NCI-H774 (cell line): Measurements from ENCODE around the gene VOPP1.
A peak's percentile ranks its signal among the peaks of the same experiment; 100 is the strongest.

Experiments used
- DNase-seq: peaks from one replicate; lab custom pipeline; 2025; lab: John Stamatoyannopoulos, UW

Gene VOPP1

GRCh38 chr7:55532150-55532917 is 40.0 kb downstream of the VOPP1 start:
- no peak for DNase-seq

- DNase-seq: no peak
These were observed 40.8 kb downstream of the VOPP1 start for GRCh38 chr7:55531536-55531935.

DNA sequence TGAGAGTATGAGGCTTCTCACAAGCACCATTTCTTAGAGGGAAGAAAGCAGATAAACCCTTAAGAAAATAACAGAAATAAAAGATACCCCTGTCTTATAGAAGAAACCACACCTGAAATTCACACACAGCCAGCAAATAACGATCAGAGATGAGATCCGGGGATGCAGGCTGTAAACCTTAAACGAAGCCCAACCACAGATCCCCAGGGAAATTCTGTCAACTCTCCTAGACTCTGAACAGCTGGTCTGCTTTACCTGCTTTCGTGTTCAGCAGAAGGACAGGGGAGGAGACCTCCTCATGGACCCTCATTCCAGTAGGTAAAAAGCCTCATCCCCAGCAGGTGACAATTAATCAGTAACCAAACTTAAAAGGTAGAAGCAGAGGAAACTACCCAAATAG is 45.0 kb downstream of the VOPP1 start:
- no peak for DNase-seq

GRCh38 chr7:55526770-55527169 is 45.5 kb downstream of the VOPP1 start:
- DNase-seq: peak; percentile 45

GRCh38 chr7:55526329-55526728 is 46.0 kb downstream of the VOPP1 start:
- no peak for DNase-seq

DNA sequence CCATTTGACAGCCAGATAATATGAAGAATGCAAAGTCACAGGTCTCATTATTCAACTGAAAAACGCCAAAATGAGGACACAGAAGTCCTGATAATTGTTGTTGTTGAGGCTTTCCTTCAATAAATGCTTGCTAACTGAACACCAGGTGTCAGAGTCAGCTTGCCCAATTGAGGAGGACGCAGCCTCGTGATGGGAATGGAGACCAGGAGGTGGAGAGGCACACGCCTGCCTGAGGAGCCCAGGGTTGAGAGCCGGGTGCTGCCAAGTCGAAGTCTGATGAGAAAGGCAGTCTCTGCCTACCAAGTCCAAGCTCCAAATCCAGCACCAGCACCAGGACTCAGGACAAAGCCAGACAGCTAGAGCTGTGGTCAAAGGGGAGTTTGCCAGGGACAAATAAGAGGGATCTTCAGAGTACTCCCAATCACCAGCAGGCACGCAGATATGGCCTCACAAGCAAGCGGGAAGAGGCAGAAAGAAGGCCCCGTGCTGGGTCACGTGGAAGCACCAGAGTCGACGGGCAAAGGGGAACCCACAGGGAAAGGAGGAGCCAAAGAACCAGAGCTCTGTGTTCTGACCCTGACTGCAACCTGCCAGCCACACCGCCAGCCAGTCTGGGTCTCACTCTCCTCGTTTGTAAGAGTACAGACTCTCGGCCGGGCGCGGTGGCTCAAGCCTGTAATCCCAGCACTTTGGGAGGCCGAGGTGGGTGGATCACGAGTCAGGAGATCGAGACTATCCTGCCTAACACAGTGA is 47.6 kb downstream of the VOPP1 start:
- DNase-seq: no peak

DNA sequence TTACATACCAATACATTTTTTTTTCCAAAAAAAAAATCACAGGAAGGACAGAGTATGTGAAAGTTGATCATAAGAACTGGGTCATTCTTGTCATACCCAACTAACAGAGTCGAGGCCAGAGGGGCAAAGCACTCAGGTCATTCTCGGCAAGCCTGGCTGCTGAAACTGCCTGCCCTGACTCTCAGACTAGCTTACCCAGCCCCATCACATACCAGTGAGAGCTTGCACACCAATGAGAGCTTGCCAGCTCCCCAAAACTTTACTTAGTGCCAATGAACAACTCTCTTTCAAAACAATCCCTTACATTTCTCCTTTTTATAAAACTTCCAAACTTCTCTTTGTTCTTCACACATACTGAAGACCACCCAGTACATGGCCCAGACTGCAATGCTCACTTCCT is 48.9 kb downstream of the VOPP1 start:
- DNase-seq: no peak

GRCh38 chr7:55521917-55522902 is 50.1 kb downstream of the VOPP1 start:
- DNase-seq: no peak

DNA sequence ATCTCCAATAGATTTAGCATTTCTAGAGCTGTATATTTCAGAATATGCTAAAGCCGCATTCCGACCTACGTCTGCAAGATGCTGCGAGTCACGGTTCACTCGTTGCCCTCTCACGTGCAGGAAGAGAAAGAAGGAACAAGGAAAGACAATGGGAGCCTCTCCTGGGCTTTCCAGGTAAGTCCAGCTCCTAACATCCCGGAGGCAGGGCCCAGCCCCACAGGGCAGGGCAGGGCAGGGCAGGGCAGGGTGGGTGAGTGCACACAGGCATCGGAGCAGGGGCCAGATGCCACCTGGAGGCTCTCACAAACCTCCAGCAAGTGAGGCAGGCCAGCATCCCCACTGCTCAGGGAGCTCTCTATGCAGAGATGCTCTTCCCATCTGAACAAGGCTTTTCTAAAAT is 50.8 kb downstream of the VOPP1 start:
- no peak for DNase-seq

- no peak for DNase-seq
These were observed 51.7 kb downstream of the VOPP1 start for GRCh38 chr7:55520426-55521140.

- no peak for DNase-seq
These were observed 53.5 kb downstream of the VOPP1 start for GRCh38 chr7:55518836-55519235.

DNA sequence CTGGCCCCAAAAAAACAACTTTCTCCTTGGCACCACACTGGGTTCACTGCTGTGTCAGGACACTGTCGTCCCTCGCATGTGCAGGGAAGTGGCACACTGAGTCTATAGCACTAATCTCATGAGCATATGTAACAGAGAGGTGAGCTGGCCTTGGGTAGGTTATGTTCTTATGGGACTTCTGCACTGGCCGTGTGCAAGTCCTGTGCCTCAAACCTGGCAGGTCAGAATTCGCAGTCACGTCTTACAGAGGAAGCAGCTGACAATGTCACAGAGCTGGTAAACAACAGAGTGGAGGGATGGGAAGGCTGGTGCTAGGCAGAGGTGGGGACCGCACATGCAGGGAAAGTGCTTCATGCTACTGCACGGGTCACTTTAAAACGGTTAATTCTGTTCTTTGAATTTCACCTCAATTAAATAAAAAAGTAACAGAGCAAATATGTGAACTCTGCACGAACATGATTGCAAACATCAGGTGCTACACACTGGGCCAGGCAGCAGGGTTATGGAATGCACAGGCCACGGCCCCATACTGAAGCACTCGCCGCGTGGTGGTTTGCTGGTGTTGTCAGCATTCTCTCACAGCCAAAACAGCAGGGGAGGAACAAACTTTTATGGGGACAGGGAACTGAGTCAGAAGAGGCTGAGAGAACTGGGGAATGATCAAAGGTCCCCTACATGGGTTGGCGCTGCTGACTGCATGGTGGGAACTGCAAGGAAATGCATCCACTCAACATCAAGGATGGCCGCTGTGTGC is 54.2 kb downstream of the VOPP1 start:
- no peak for DNase-seq

DNA sequence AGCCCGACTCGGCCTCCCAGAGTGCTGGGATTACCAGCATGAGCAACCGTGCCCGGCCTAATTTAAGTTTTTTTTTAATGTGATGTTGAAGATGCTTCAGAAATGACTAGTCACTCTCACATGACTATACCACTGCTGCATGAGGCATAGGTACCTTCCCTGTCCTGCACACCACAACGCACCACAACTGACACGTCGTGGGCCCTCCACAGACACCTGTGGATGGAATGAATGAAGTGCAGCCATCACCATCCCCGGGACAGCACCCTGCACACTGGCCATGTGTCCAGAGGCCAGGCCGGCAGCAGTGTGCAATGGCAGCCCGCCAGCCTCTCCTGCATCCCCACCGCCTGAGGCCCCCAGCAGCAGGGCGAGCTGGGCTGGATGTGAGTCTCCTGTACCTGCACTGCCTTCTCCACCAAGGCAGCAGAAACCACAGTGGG is 55.1 kb downstream of the VOPP1 start:
- no peak for DNase-seq

GRCh38 chr7:55516409-55516808 is 55.9 kb downstream of the VOPP1 start:
- DNase-seq: no peak

DNA sequence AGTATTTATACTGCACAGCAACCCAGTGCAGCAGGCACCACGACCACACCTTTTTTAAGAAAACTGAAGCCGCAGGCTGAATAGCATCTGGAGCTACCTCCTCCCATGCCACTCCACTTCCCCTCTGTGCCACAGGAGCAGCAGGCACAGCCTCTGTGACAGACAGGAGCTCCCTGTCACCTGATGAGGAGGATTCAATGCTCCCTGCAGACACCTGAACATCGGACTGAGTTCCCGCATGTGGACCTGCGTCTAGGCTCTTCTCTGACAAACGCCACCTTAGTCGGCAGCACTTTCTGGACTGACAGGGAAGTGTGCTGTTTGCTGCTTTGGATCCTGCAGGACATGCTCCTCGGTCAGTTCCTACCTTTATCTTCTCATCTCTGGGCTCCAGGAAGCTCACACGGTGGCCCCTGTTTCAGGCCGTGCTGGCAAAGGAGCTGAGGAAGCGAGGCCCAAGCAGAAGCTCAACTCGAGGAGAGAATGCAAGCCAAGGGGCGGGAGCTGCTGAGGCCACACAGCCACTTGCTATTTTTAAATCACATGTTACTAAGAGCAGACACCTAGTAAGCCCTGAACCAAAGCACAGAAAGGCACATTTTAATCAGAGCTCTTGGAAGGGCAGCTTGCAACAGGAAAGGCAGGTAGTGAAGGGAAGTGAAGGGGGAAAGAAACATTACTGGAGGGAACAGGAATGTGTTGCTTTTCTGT is 56.6 kb downstream of the VOPP1 start:
- DNase-seq: no peak

DNA sequence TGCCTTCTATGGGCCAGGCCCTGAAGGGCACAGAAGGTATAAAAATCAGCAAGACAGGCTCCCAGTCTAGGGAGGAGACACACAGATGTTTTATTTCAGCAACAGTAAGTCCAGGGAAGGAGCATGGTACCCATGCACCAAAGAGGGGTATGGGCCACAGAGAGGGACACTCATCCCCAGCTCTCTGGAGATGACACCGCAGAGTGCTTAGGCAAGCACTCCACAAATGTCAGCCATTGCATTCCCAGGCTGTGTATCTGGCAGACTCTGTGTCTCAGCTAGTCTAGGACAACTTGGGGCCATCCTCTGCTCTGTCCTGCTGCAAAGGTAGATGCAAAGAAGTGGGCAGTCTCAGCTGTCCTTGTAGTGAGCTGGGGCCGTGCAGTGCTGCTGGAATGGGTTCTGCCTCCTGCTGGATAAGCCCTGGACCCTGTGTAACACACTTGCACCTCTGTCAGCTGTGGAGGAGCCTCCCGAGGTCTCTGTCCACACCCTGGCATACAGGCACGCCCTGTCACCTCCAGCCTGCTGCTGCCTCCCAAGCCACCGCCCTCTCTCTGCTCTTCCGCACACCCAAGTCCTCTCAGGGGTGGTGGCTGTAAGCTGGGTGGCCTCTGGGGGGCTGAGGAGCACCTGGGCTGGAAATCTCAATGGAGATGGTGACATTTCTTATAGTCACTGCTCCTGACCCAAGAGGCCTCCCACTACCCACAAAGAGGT is 57.6 kb downstream of the VOPP1 start:
- no peak for DNase-seq

GRCh38 chr7:55513868-55514267 is 58.4 kb downstream of the VOPP1 start:
- DNase-seq: no peak

- DNase-seq: no peak
These were observed 59.6 kb downstream of the VOPP1 start for GRCh38 chr7:55512635-55513191.

- DNase-seq: no peak
These were observed 61.7 kb downstream of the VOPP1 start for GRCh38 chr7:55510621-55511020.
